GM12878 (cell line): ENCODE results near the gene ERN1.

Experiments
- E2F4 ChIP-seq: IDR thresholded peaks from 2 replicates; pipeline ENCODE4 v1.6.1; 2012; ENCODE audit warnings: low read depth, low read length, improper control_type of control experiment
- GABPA ChIP-seq: IDR thresholded peaks from 2 replicates; pipeline ENCODE4 v1.6.1; 2014; ENCODE audit warnings: antibody characterized with exemption, low read depth, mild to moderate bottlenecking, inconsistent platforms
- NRF1 ChIP-seq: conservative IDR thresholded peaks from 2 replicates; pipeline ENCODE4 v1.6.1; 2011; ENCODE audit warnings: mild to moderate bottlenecking, low read depth, low read length, improper control_type of control experiment
- POLR2A ChIP-seq: IDR thresholded peaks from 2 replicates; pipeline ENCODE4 v1.6.1; 2011; ENCODE audit warnings: low read depth, mild to moderate bottlenecking, low read length
- SIN3A ChIP-seq: IDR thresholded peaks from 2 replicates; pipeline ENCODE4 v1.6.1; 2012; ENCODE audit warnings: low read depth, low read length, improper control_type of control experiment
- ZNF592 ChIP-seq: fragments of 450-650 bp; IDR thresholded peaks from 2 replicates; pipeline ENCODE4 v1.6.1; 2017; ENCODE audit warnings: mild to moderate bottlenecking, moderate library complexity

GRCh38 chr17:64094412-64094811 lies 35.5 kb downstream of the ERN1 start:
- TF ChIP-seq SIN3A (no peak), ZNF592 (no peak), GABPA (no peak), POLR2A (no peak), E2F4 (no peak), NRF1 (no peak)
